DMS 273 (cell line): ENCODE results near the gene TSC1.

Experiments used
- DNase-seq: peaks from one replicate; lab custom pipeline; 2025; ENCODE audit not compliant: unreplicated experiment; lab: John Stamatoyannopoulos, UW

TSC1 gene

GRCh38 chr9:132939169-132939568 lies 5.2 kb downstream of the TSC1 start:
- DNase-seq = no peak

GRCh38 chr9:132937463-132937901 lies 6.9 kb downstream of the TSC1 start:
- DNase-seq = no peak

- DNase-seq = no peak
These were observed 9.4 kb downstream of the TSC1 start for GRCh38 chr9:132935026-132935425.

GRCh38 chr9:132931178-132931735 lies 13.2 kb downstream of the TSC1 start:
- no peak for DNase-seq

- DNase-seq = no peak
These were observed 16.7 kb downstream of the TSC1 start for GRCh38 chr9:132927704-132928103.

- DNase-seq = no peak
These were observed 21.0 kb downstream of the TSC1 start for GRCh38 chr9:132923346-132923902.

- no peak for DNase-seq
These were observed 24.7 kb downstream of the TSC1 start for GRCh38 chr9:132919614-132920268.

GRCh38 chr9:132914924-132915323 lies 29.5 kb downstream of the TSC1 start:
- no peak for DNase-seq

GRCh38 chr9:132912131-132912530 lies 32.3 kb downstream of the TSC1 start:
- DNase-seq = no peak

- DNase-seq = no peak
These were observed 34.0 kb downstream of the TSC1 start for GRCh38 chr9:132910376-132910775.

- DNase-seq = no peak
These were observed 35.1 kb downstream of the TSC1 start for GRCh38 chr9:132909311-132909710.

GRCh38 chr9:132908635-132909034 lies 35.8 kb downstream of the TSC1 start:
- no peak for DNase-seq

- no peak for DNase-seq
These were observed 38.7 kb downstream of the TSC1 start for GRCh38 chr9:132905726-132906125.

GRCh38 chr9:132903574-132904492 lies 40.6 kb downstream of the TSC1 start:
- DNase-seq = no peak

GRCh38 chr9:132901858-132902831 lies 42.3 kb downstream of the TSC1 start:
- peak; percentile 83 for DNase-seq

- DNase-seq = no peak
These were observed 46.4 kb downstream of the TSC1 start for GRCh38 chr9:132898051-132898450.

- no peak for DNase-seq
These were observed 47.5 kb downstream of the TSC1 start for GRCh38 chr9:132896906-132897305.

- no peak for DNase-seq
These were observed 48.2 kb downstream of the TSC1 start for GRCh38 chr9:132896264-132896663.

GRCh38 chr9:132894862-132895835 lies 49.3 kb downstream of the TSC1 start:
- no peak for DNase-seq
